ENCODE data around the gene MRGPRX1.

DNA sequence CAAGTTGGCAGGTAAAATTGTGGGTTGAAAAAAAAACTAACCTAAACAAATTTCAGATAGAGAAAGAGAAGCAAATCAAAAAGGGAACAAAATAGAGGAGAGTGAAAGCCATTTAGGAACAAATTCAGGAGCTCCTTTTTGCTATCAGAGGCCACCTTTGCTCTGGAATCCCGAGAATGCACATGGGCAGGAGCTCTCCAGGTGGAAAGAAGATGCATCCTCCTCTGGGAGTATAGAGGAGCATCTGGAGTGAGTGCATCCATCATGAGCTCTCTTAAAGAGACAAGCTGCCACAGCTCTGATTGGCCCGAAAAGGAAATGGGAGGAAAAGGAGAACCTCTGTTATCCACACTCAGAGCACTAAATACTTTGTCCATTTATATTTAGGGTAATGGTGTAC lies 26.3 kb downstream of the MRGPRX1 start:
- TF ChIP-seq POLR2A (IDR thresholded peaks at IDR 0.05) (no peak), POLR2AphosphoS5 (IDR thresholded peaks at IDR 0.05) (no peak)
- TF ChIP-seq, protein P1, sequence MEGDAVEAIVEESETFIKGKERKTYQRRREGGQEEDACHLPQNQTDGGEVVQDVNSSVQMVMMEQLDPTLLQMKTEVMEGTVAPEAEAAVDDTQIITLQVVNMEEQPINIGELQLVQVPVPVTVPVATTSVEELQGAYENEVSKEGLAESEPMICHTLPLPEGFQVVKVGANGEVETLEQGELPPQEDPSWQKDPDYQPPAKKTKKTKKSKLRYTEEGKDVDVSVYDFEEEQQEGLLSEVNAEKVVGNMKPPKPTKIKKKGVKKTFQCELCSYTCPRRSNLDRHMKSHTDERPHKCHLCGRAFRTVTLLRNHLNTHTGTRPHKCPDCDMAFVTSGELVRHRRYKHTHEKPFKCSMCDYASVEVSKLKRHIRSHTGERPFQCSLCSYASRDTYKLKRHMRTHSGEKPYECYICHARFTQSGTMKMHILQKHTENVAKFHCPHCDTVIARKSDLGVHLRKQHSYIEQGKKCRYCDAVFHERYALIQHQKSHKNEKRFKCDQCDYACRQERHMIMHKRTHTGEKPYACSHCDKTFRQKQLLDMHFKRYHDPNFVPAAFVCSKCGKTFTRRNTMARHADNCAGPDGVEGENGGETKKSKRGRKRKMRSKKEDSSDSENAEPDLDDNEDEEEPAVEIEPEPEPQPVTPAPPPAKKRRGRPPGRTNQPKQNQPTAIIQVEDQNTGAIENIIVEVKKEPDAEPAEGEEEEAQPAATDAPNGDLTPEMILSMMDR (IDR thresholded peaks at IDR 0.05) = no peak
